ENCODE measurements around the gene BDH1. TPM values are rescaled to one million over a fixed set of nuclear protein-coding genes. Genes with fewer than 3 reads are reported as not detected.

The BDH1 gene
- total RNA-seq, 1 experiment from 2014 or later, result 38.6 TPM

GRCh38 chr3:197499427-197499826 lies 56.3 kb downstream of the BDH1 start:
- H3K4me3 Mint-ChIP-seq (ENCODE audit: unreplicated experiment), result no peak overlapping the region
- ChIA-PET CTCF (interaction anchor here (0.7 to 10.8 kb wide), 5 partner anchors 11 to 275 kb away, joined by 3 to 113 read pairs (median 14); no protein-coding TSS in a partner anchor), POLR2A (interaction anchor here (0.6 to 3.8 kb wide), 5 partner anchors 32 to 283 kb away, joined by 3 to 34 read pairs (median 3); no protein-coding TSS in a partner anchor)
- peak; percentile 74 for DNase-seq (ENCODE audit: unreplicated experiment)
- intact Hi-C loops (cut with micrococcal nuclease), result no loop called here
- no peaks in the 10 kb centered on the region for H3K27me3 Mint-ChIP-seq (ENCODE audit: insufficient read depth, unreplicated experiment)
- H3K27ac Mint-ChIP-seq (ENCODE audit: low read depth, unreplicated experiment), result peak overlapping the region; percentile 70
- H3K36me3 Mint-ChIP-seq (ENCODE audit: insufficient read depth, unreplicated experiment), result no peaks in the 10 kb centered on the region
- no TSS peak for BruUV-seq (replicated peaks)
- no peaks in the 10 kb centered on the region for H3K9me3 Mint-ChIP-seq (ENCODE audit: unreplicated experiment)
- H3K4me1 Mint-ChIP-seq (ENCODE audit: insufficient read depth, unreplicated experiment), result peaks cover 19% of the 10 kb centered on the region
- TF ChIP-seq CTCF (IDR thresholded peaks at IDR 0.05; ENCODE audit: unreplicated experiment), result no peak

- no peak for TF ChIP-seq CTCF (IDR thresholded peaks at IDR 0.05; ENCODE audit: unreplicated experiment)
- H3K27me3 Mint-ChIP-seq (ENCODE audit: insufficient read depth, unreplicated experiment), result no peaks in the 10 kb centered on the region
- H3K27ac Mint-ChIP-seq (ENCODE audit: low read depth, unreplicated experiment), result no peak overlapping the region
- no peaks in the 10 kb centered on the region for H3K9me3 Mint-ChIP-seq (ENCODE audit: unreplicated experiment)
- CTCF ChIA-PET, result interaction anchor here (1.3 to 10.8 kb wide), 3 partner anchors 12 to 274 kb away, joined by 3 to 113 read pairs (median 14); no protein-coding TSS in a partner anchor
- peaks cover 26% of the 10 kb centered on the region for H3K4me1 Mint-ChIP-seq (ENCODE audit: insufficient read depth, unreplicated experiment)
- no peak for DNase-seq (ENCODE audit: unreplicated experiment)
- POLR2A ChIA-PET, result no interaction called here
- intact Hi-C loops (cut with micrococcal nuclease), result no loop called here
- H3K4me3 Mint-ChIP-seq (ENCODE audit: unreplicated experiment), result no peak overlapping the region
- no TSS peak for BruUV-seq (replicated peaks)
- H3K36me3 Mint-ChIP-seq (ENCODE audit: insufficient read depth, unreplicated experiment), result no peaks in the 10 kb centered on the region
Observed at GRCh38 chr3:197498499-197499241, 57.1 kb downstream of the BDH1 start.

DNA sequence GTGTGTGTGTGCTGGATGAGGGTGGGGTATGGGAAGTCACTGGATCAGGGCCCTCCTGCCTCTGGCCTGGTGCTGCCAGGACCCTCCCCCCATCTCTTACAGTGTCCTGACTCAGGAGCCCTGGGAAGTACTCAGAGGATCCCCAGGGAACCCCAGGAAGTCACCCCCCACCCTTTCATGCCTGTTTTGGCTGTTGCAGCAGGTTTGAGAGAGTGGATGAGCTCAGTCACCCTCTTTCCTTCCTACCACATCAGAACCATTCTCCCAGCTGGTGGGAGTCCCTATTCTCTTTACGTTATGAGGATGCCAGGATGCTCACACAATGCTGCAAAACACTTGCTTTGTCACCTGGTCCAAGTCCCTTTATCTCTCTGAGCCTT lies 59.0 kb downstream of the BDH1 start:
- no peaks in the 10 kb centered on the region for H3K36me3 Mint-ChIP-seq (ENCODE audit: insufficient read depth, unreplicated experiment)
- POLR2A ChIA-PET, result no interaction called here
- CTCF ChIA-PET, result no interaction called here

More for the DNA sequence above, 59.0 kb downstream of the BDH1 start:
- intact Hi-C loops (cut with micrococcal nuclease), result no loop called here
- Mint-ChIP-seq H3K27ac (ENCODE audit: low read depth, unreplicated experiment) (no peak overlapping the region), H3K27me3 (ENCODE audit: insufficient read depth, unreplicated experiment) (no peaks in the 10 kb centered on the region), H3K9me3 (ENCODE audit: unreplicated experiment) (no peaks in the 10 kb centered on the region), H3K4me1 (ENCODE audit: insufficient read depth, unreplicated experiment) (peaks cover 27% of the 10 kb centered on the region), H3K4me3 (ENCODE audit: unreplicated experiment) (no peak overlapping the region)
- no TSS peak for BruUV-seq (replicated peaks)
- no peak for DNase-seq (ENCODE audit: unreplicated experiment)
- no peak for TF ChIP-seq CTCF (IDR thresholded peaks at IDR 0.05; ENCODE audit: unreplicated experiment)
